Measurements from ENCODE around the gene ARHGEF6. TPM values are rescaled to one million over a fixed set of nuclear protein-coding genes. Genes with fewer than 3 reads are reported as not detected.
"Not testable (repeated sequence)": the region's sequence is repeated elsewhere in the genome, so short reads cannot be mapped to it uniquely, and the experiment has no call there.

The ARHGEF6 gene
- total RNA-seq, 1 donor from 2014 or later: 37.4 TPM

GRCh38 chrX:136806891-136807410 is 26.2 kb upstream of the ARHGEF6 start:
- Mint-ChIP-seq H3K4me3 (no peak overlapping the region), H3K27me3 (no peaks in the 10 kb centered on the region), H3K27ac (no peak overlapping the region), H3K9me3 (peaks cover 3% of the 10 kb centered on the region), H3K4me1 (peaks cover 12% of the 10 kb centered on the region), H3K36me3 (ENCODE audit: low read depth) (peaks cover 7% of the 10 kb centered on the region)
- intact Hi-C loops (cut with micrococcal nuclease): no loop called here
- DNase-seq: no peak

GRCh38 chrX:136802515-136802914 is 21.8 kb upstream of the ARHGEF6 start:
- peaks cover 7% of the 10 kb centered on the region for H3K36me3 Mint-ChIP-seq (ENCODE audit: low read depth)
- H3K27me3 Mint-ChIP-seq: no peaks in the 10 kb centered on the region
- peaks cover 3% of the 10 kb centered on the region for H3K9me3 Mint-ChIP-seq
- H3K4me3 Mint-ChIP-seq: no peak overlapping the region
- H3K4me1 Mint-ChIP-seq: peaks cover 12% of the 10 kb centered on the region
- DNase-seq: no peak
- intact Hi-C loops (cut with micrococcal nuclease): no loop called here
- no peak overlapping the region for H3K27ac Mint-ChIP-seq

GRCh38 chrX:136797787-136798186 is 17.1 kb upstream of the ARHGEF6 start:
- Mint-ChIP-seq H3K36me3 (ENCODE audit: low read depth) (peaks cover 5% of the 10 kb centered on the region), H3K4me3 (peak overlapping the region; percentile 36), H3K27me3 (no peaks in the 10 kb centered on the region), H3K27ac (no peak overlapping the region), H3K9me3 (peaks cover 7% of the 10 kb centered on the region), H3K4me1 (peaks cover 11% of the 10 kb centered on the region)
- no peak for DNase-seq
- intact Hi-C loops (cut with micrococcal nuclease): no loop called here

GRCh38 chrX:136795132-136795531 is 14.4 kb upstream of the ARHGEF6 start:
- H3K27me3 Mint-ChIP-seq; H3K4me3 Mint-ChIP-seq; H3K9me3 Mint-ChIP-seq; H3K36me3 Mint-ChIP-seq (ENCODE audit: low read depth); intact Hi-C loops (cut with micrococcal nuclease); DNase-seq; H3K27ac Mint-ChIP-seq; H3K4me1 Mint-ChIP-seq: not testable (repeated sequence)

GRCh38 chrX:136794660-136795059 is 13.9 kb upstream of the ARHGEF6 start:
- H3K36me3 Mint-ChIP-seq (ENCODE audit: low read depth); H3K27me3 Mint-ChIP-seq; H3K9me3 Mint-ChIP-seq; H3K4me1 Mint-ChIP-seq; DNase-seq; intact Hi-C loops (cut with micrococcal nuclease); H3K4me3 Mint-ChIP-seq; H3K27ac Mint-ChIP-seq: not testable (repeated sequence)

GRCh38 chrX:136794080-136794479 is 13.3 kb upstream of the ARHGEF6 start:
- H3K4me1 Mint-ChIP-seq: peaks cover 8% of the 10 kb centered on the region
- no peaks in the 10 kb centered on the region for H3K27me3 Mint-ChIP-seq
- H3K27ac Mint-ChIP-seq: no peak overlapping the region
- intact Hi-C loops (cut with micrococcal nuclease): no loop called here
- no peak for DNase-seq
- peaks cover 7% of the 10 kb centered on the region for H3K9me3 Mint-ChIP-seq
- peaks cover 3% of the 10 kb centered on the region for H3K36me3 Mint-ChIP-seq (ENCODE audit: low read depth)
- H3K4me3 Mint-ChIP-seq: no peak overlapping the region

GRCh38 chrX:136789856-136790255 is 9.1 kb upstream of the ARHGEF6 start:
- intact Hi-C loops (cut with micrococcal nuclease): no loop called here
- H3K9me3 Mint-ChIP-seq: peaks cover 4% of the 10 kb centered on the region
- H3K4me1 Mint-ChIP-seq: peaks cover 3% of the 10 kb centered on the region
- no peaks in the 10 kb centered on the region for H3K27me3 Mint-ChIP-seq
- no peak overlapping the region for H3K27ac Mint-ChIP-seq
- H3K36me3 Mint-ChIP-seq (ENCODE audit: low read depth): peaks cover 3% of the 10 kb centered on the region
- H3K4me3 Mint-ChIP-seq: no peak overlapping the region
- DNase-seq: no peak

GRCh38 chrX:136784231-136784630 is 3.5 kb upstream of the ARHGEF6 start:
- no peak overlapping the region for H3K4me3 Mint-ChIP-seq
- DNase-seq: no peak
- no peaks in the 10 kb centered on the region for H3K9me3 Mint-ChIP-seq
- H3K36me3 Mint-ChIP-seq (ENCODE audit: low read depth): no peaks in the 10 kb centered on the region
- intact Hi-C loops (cut with micrococcal nuclease): loop anchor here (5.0 kb wide), 1 partner anchor 83 kb away; no protein-coding TSS in a partner anchor
- no peak overlapping the region for H3K27ac Mint-ChIP-seq
- peaks cover 32% of the 10 kb centered on the region for H3K4me1 Mint-ChIP-seq
- no peaks in the 10 kb centered on the region for H3K27me3 Mint-ChIP-seq

- DNase-seq: no peak
- Mint-ChIP-seq H3K4me3 (no peak overlapping the region), H3K27ac (no peak overlapping the region)
Measured at GRCh38 chrX:136783159-136783558, 2.4 kb upstream of the ARHGEF6 start.

GRCh38 chrX:136781180-136781797 is 557 bp upstream of the ARHGEF6 start:
- Mint-ChIP-seq H3K27ac (peak overlapping the region; percentile 94), H3K4me1 (peaks cover 48% of the 10 kb centered on the region), H3K4me3 (peak overlapping the region; percentile 86), H3K27me3 (no peaks in the 10 kb centered on the region), H3K9me3 (no peaks in the 10 kb centered on the region), H3K36me3 (ENCODE audit: low read depth) (peaks cover 7% of the 10 kb centered on the region)
- peak; percentile 59 for DNase-seq
- intact Hi-C loops (cut with micrococcal nuclease): loop anchor here (5.0 kb wide), 1 partner anchor 86 kb away; no protein-coding TSS in a partner anchor

More at GRCh38 chrX:136783159-136783558, 2.4 kb upstream of the ARHGEF6 start:
- Mint-ChIP-seq H3K4me1 (peaks cover 34% of the 10 kb centered on the region), H3K9me3 (no peaks in the 10 kb centered on the region), H3K27me3 (no peaks in the 10 kb centered on the region), H3K36me3 (ENCODE audit: low read depth) (no peaks in the 10 kb centered on the region)
- intact Hi-C loops (cut with micrococcal nuclease): loop anchor here (5.0 kb wide), 1 partner anchor 84 kb away; no protein-coding TSS in a partner anchor

GRCh38 chrX:136780241-136780640 is 491 bp downstream of the ARHGEF6 start:
- intact Hi-C loops (cut with micrococcal nuclease): loop anchor here (1.0 to 5.0 kb wide), 2 partner anchors 12 to 87 kb away; no protein-coding TSS in a partner anchor
- no peaks in the 10 kb centered on the region for H3K9me3 Mint-ChIP-seq
- H3K27me3 Mint-ChIP-seq: no peaks in the 10 kb centered on the region
- peaks cover 11% of the 10 kb centered on the region for H3K36me3 Mint-ChIP-seq (ENCODE audit: low read depth)
- H3K27ac Mint-ChIP-seq: peak overlapping the region; percentile 94
- no peak for DNase-seq
- peaks cover 58% of the 10 kb centered on the region for H3K4me1 Mint-ChIP-seq
- H3K4me3 Mint-ChIP-seq: peak overlapping the region; percentile 86

- Mint-ChIP-seq H3K9me3 (no peaks in the 10 kb centered on the region), H3K27me3 (no peaks in the 10 kb centered on the region), H3K36me3 (ENCODE audit: low read depth) (peaks cover 17% of the 10 kb centered on the region), H3K27ac (peak overlapping the region; percentile 94), H3K4me1 (peaks cover 64% of the 10 kb centered on the region), H3K4me3 (peak overlapping the region; percentile 86)
- DNase-seq: peak; percentile 74
- intact Hi-C loops (cut with micrococcal nuclease): loop anchor here (2.0 kb wide), 3 partner anchors 15 to 65 kb away; no protein-coding TSS in a partner anchor
Measured at GRCh38 chrX:136779346-136779781, 1.4 kb downstream of the ARHGEF6 start.

GRCh38 chrX:136778916-136779315 is 1.8 kb downstream of the ARHGEF6 start:
- peaks cover 17% of the 10 kb centered on the region for H3K36me3 Mint-ChIP-seq (ENCODE audit: low read depth)
- peaks cover 59% of the 10 kb centered on the region for H3K4me1 Mint-ChIP-seq
- no peak for DNase-seq
- intact Hi-C loops (cut with micrococcal nuclease): loop anchor here (2.0 kb wide), 3 partner anchors 14 to 64 kb away; no protein-coding TSS in a partner anchor
- peak overlapping the region; percentile 94 for H3K27ac Mint-ChIP-seq
- peak overlapping the region; percentile 86 for H3K4me3 Mint-ChIP-seq
- no peaks in the 10 kb centered on the region for H3K9me3 Mint-ChIP-seq
- H3K27me3 Mint-ChIP-seq: no peaks in the 10 kb centered on the region

GRCh38 chrX:136778020-136778419 is 2.7 kb downstream of the ARHGEF6 start:
- peak overlapping the region; percentile 86 for H3K4me3 Mint-ChIP-seq
- H3K36me3 Mint-ChIP-seq (ENCODE audit: low read depth): peaks cover 24% of the 10 kb centered on the region
- intact Hi-C loops (cut with micrococcal nuclease): loop anchor here (2.0 kb wide), 3 partner anchors 13 to 63 kb away; no protein-coding TSS in a partner anchor
- no peaks in the 10 kb centered on the region for H3K27me3 Mint-ChIP-seq
- H3K9me3 Mint-ChIP-seq: no peaks in the 10 kb centered on the region
- H3K27ac Mint-ChIP-seq: peak overlapping the region; percentile 94
- DNase-seq: no peak
- H3K4me1 Mint-ChIP-seq: peaks cover 55% of the 10 kb centered on the region
